Measurements from ENCODE around the gene SH3BGRL. TPM values are rescaled to one million over a fixed set of nuclear protein-coding genes. Genes with fewer than 3 reads are reported as not detected.
A peak's percentile ranks its signal among the peaks of the same experiment; 100 is the strongest.

Gene SH3BGRL
- 341 TPM for polyA plus RNA-seq (2013)

GRCh38 chrX:81201671-81202455 lies at the start of gene SH3BGRL, which contains the start of gene HMGN5:
Gene SH3BGRL, plus strand, starts transcription at chrX:81202102. Its CDS starts 99 bp downstream, at chrX:81202201.
Gene HMGN5, minus strand, starts transcription at chrX:81201913. Its CDS starts 80,364 bp downstream, at chrX:81121549.
- CTCF ChIA-PET: interaction anchor here (0.9 to 1.4 kb wide), 2 partner anchors 58 to 80 kb away, joined by 3 to 4 read pairs; no protein-coding TSS in a partner anchor

GRCh38 chrX:81168391-81168790 lies 33.5 kb upstream of the SH3BGRL start:
- no peaks in the 10 kb centered on the region for H3K9me3 ChIP-seq (ENCODE audit: control extremely low read depth in 1 of 5, control insufficient read depth in 4 of 5, insufficient read depth in 2 of 5, low read depth in 1 of 5, low read length in 4 of 5)
- H3K27me3 ChIP-seq (replicated peaks in 2 of 5; ENCODE audit: control insufficient read depth in 4 of 5, insufficient read depth in 5 of 5, low read length in 4 of 5): no peaks in the 10 kb centered on the region
- WGBS (ENCODE audit: insufficient coverage): 89% methylated on average over 2 of the region's 3 CpGs
- H3K4me3 ChIP-seq (ENCODE audit: control insufficient read depth in 1 of 7, extremely low read depth in 1 of 7, insufficient read depth in 4 of 7, low read depth in 2 of 7, low read length in 6 of 7): no peak overlapping the region
- H3K4me1 ChIP-seq (ENCODE audit: control extremely low read depth in 1 of 4, control insufficient read depth in 4 of 4, insufficient read depth in 4 of 4, low read length in 3 of 4): no peaks in the 10 kb centered on the region
- no peak overlapping the region for H3K27ac ChIP-seq (ENCODE audit: insufficient read depth in 1 of 2, low read depth in 1 of 2, low read length in 2 of 2, poor library complexity in 1 of 2, severe bottlenecking in 2 of 2)
- H3K36me3 ChIP-seq (ENCODE audit: control insufficient read depth in 4 of 4, insufficient read depth in 4 of 4, low read length in 3 of 4): no peaks in the 10 kb centered on the region
- CTCF ChIA-PET: no interaction called here
- POLR2A ChIA-PET: no interaction called here
- DNase-seq: no peak

More at GRCh38 chrX:81201671-81202455, at the start of gene SH3BGRL, which contains the start of gene HMGN5:
- Histone ChIP-seq H3K9me3 (ENCODE audit: control extremely low read depth in 1 of 5, control insufficient read depth in 4 of 5, insufficient read depth in 2 of 5, low read depth in 1 of 5, low read length in 4 of 5) (no peaks in the 10 kb centered on the region), H3K4me1 (ENCODE audit: control extremely low read depth in 1 of 4, control insufficient read depth in 4 of 4, insufficient read depth in 4 of 4, low read length in 3 of 4) (peaks cover 0 to 18% (median 2%) of the 10 kb centered on the region in 4 experiments), H3K27ac (ENCODE audit: insufficient read depth in 1 of 2, low read depth in 1 of 2, low read length in 2 of 2, poor library complexity in 1 of 2, severe bottlenecking in 2 of 2) (peak within 1 kb of the TSS; percentile 76 to 89), H3K27me3 (replicated peaks in 2 of 5; ENCODE audit: control insufficient read depth in 4 of 5, insufficient read depth in 5 of 5, low read length in 4 of 5) (no peaks in the 10 kb centered on the region), H3K4me3 (ENCODE audit: control insufficient read depth in 1 of 7, extremely low read depth in 1 of 7, insufficient read depth in 4 of 7, low read depth in 2 of 7, low read length in 6 of 7) (peak within 1 kb of the TSS; percentile 49 to 95 (median 81)), H3K36me3 (ENCODE audit: control insufficient read depth in 4 of 4, insufficient read depth in 4 of 4, low read length in 3 of 4) (peaks cover 0 to 2% (median 0%) of the 10 kb centered on the region in 4 experiments)
- POLR2A ChIA-PET: no interaction called here
- WGBS (ENCODE audit: insufficient coverage): 14% methylated on average over 21 of the region's 23 CpGs
- peak; percentile 84 to 94 (median 92) for DNase-seq

- no CpG with 5 or more reads among the region's 1 CpG for WGBS (ENCODE audit: insufficient coverage)
- DNase-seq: peak; percentile 19 to 51 (median 42)
- POLR2A ChIA-PET: no interaction called here
Observed at GRCh38 chrX:81174286-81174685, 27.6 kb upstream of the SH3BGRL start.

GRCh38 chrX:81195259-81195658 lies 6.6 kb upstream of the SH3BGRL start:
- Histone ChIP-seq H3K9me3 (ENCODE audit: control extremely low read depth in 1 of 5, control insufficient read depth in 4 of 5, insufficient read depth in 2 of 5, low read depth in 1 of 5, low read length in 4 of 5) (no peaks in the 10 kb centered on the region), H3K4me1 (ENCODE audit: control extremely low read depth in 1 of 4, control insufficient read depth in 4 of 4, insufficient read depth in 4 of 4, low read length in 3 of 4) (no peaks in the 10 kb centered on the region), H3K27me3 (replicated peaks in 2 of 5; ENCODE audit: control insufficient read depth in 4 of 5, insufficient read depth in 5 of 5, low read length in 4 of 5) (no peaks in the 10 kb centered on the region), H3K4me3 (ENCODE audit: control insufficient read depth in 1 of 7, extremely low read depth in 1 of 7, insufficient read depth in 4 of 7, low read depth in 2 of 7, low read length in 6 of 7) (no peak overlapping the region), H3K36me3 (ENCODE audit: control insufficient read depth in 4 of 4, insufficient read depth in 4 of 4, low read length in 3 of 4) (no peaks in the 10 kb centered on the region), H3K27ac (ENCODE audit: insufficient read depth in 1 of 2, low read depth in 1 of 2, low read length in 2 of 2, poor library complexity in 1 of 2, severe bottlenecking in 2 of 2) (no peak overlapping the region)
- CTCF ChIA-PET: interaction anchor here (1.0 to 1.2 kb wide), 2 partner anchors 12 to 17 kb away, joined by 3 read pairs; no protein-coding TSS in a partner anchor
- POLR2A ChIA-PET: no interaction called here
- 95% methylated on average over 2 of the region's 2 CpGs for WGBS (ENCODE audit: insufficient coverage)
- no peak for DNase-seq

More at GRCh38 chrX:81174286-81174685, 27.6 kb upstream of the SH3BGRL start:
- Histone ChIP-seq H3K9me3 (ENCODE audit: control extremely low read depth in 1 of 5, control insufficient read depth in 4 of 5, insufficient read depth in 2 of 5, low read depth in 1 of 5, low read length in 4 of 5) (no peaks in the 10 kb centered on the region), H3K27ac (ENCODE audit: insufficient read depth in 1 of 2, low read depth in 1 of 2, low read length in 2 of 2, poor library complexity in 1 of 2, severe bottlenecking in 2 of 2) (no peak overlapping the region), H3K27me3 (replicated peaks in 2 of 5; ENCODE audit: control insufficient read depth in 4 of 5, insufficient read depth in 5 of 5, low read length in 4 of 5) (no peaks in the 10 kb centered on the region), H3K36me3 (ENCODE audit: control insufficient read depth in 4 of 4, insufficient read depth in 4 of 4, low read length in 3 of 4) (no peaks in the 10 kb centered on the region), H3K4me3 (ENCODE audit: control insufficient read depth in 1 of 7, extremely low read depth in 1 of 7, insufficient read depth in 4 of 7, low read depth in 2 of 7, low read length in 6 of 7) (no peak overlapping the region), H3K4me1 (ENCODE audit: control extremely low read depth in 1 of 4, control insufficient read depth in 4 of 4, insufficient read depth in 4 of 4, low read length in 3 of 4) (no peaks in the 10 kb centered on the region)
- CTCF ChIA-PET: interaction anchor here (1.0 kb wide), 1 partner anchor 200 kb away, joined by 5 read pairs; no protein-coding TSS in a partner anchor

GRCh38 chrX:81195712-81196111 lies 6.2 kb upstream of the SH3BGRL start:
- H3K27me3 ChIP-seq (replicated peaks in 2 of 5; ENCODE audit: control insufficient read depth in 4 of 5, insufficient read depth in 5 of 5, low read length in 4 of 5): no peaks in the 10 kb centered on the region
- WGBS (ENCODE audit: insufficient coverage): 5% methylated on average over 5 of the region's 5 CpGs
- no peaks in the 10 kb centered on the region for H3K36me3 ChIP-seq (ENCODE audit: control insufficient read depth in 4 of 4, insufficient read depth in 4 of 4, low read length in 3 of 4)
- no peaks in the 10 kb centered on the region for H3K4me1 ChIP-seq (ENCODE audit: control extremely low read depth in 1 of 4, control insufficient read depth in 4 of 4, insufficient read depth in 4 of 4, low read length in 3 of 4)
- H3K9me3 ChIP-seq (ENCODE audit: control extremely low read depth in 1 of 5, control insufficient read depth in 4 of 5, insufficient read depth in 2 of 5, low read depth in 1 of 5, low read length in 4 of 5): no peaks in the 10 kb centered on the region
- no peak overlapping the region for H3K27ac ChIP-seq (ENCODE audit: insufficient read depth in 1 of 2, low read depth in 1 of 2, low read length in 2 of 2, poor library complexity in 1 of 2, severe bottlenecking in 2 of 2)
- peak; percentile 50 to 77 (median 67) for DNase-seq
- H3K4me3 ChIP-seq (ENCODE audit: control insufficient read depth in 1 of 7, extremely low read depth in 1 of 7, insufficient read depth in 4 of 7, low read depth in 2 of 7, low read length in 6 of 7): no peak overlapping the region
- POLR2A ChIA-PET: no interaction called here
- CTCF ChIA-PET: interaction anchor here (1.0 to 1.2 kb wide), 2 partner anchors 11 to 16 kb away, joined by 3 read pairs; no protein-coding TSS in a partner anchor

- ChIA-PET POLR2A (no interaction called here), CTCF (interaction anchor here (0.9 kb wide), 1 partner anchor 59 kb away, joined by 3 read pairs; no protein-coding TSS in a partner anchor)
- Histone ChIP-seq H3K4me1 (ENCODE audit: control extremely low read depth in 1 of 4, control insufficient read depth in 4 of 4, insufficient read depth in 4 of 4, low read length in 3 of 4) (peaks cover 0 to 15% (median 2%) of the 10 kb centered on the region in 4 experiments), H3K27me3 (replicated peaks in 2 of 5; ENCODE audit: control insufficient read depth in 4 of 5, insufficient read depth in 5 of 5, low read length in 4 of 5) (no peaks in the 10 kb centered on the region), H3K27ac (ENCODE audit: insufficient read depth in 1 of 2, low read depth in 1 of 2, low read length in 2 of 2, poor library complexity in 1 of 2, severe bottlenecking in 2 of 2) (peak overlapping the region; percentile 76 to 89), H3K36me3 (ENCODE audit: control insufficient read depth in 4 of 4, insufficient read depth in 4 of 4, low read length in 3 of 4) (peaks cover 0 to 2% (median 0%) of the 10 kb centered on the region in 4 experiments), H3K4me3 (ENCODE audit: control insufficient read depth in 1 of 7, extremely low read depth in 1 of 7, insufficient read depth in 4 of 7, low read depth in 2 of 7, low read length in 6 of 7) (peak overlapping the region in 6 of 7 experiments; percentile 66 to 95 (median 82)), H3K9me3 (ENCODE audit: control extremely low read depth in 1 of 5, control insufficient read depth in 4 of 5, insufficient read depth in 2 of 5, low read depth in 1 of 5, low read length in 4 of 5) (no peaks in the 10 kb centered on the region)
- no peak for DNase-seq
- no CpG with 5 or more reads among the region's 1 CpG for WGBS (ENCODE audit: insufficient coverage)
Observed at GRCh38 chrX:81201071-81201470, 831 bp upstream of the SH3BGRL start.

GRCh38 chrX:81202456-81202819 lies 536 bp downstream of the SH3BGRL start:
- peak; percentile 4 to 46 (median 36) for DNase-seq
- POLR2A ChIA-PET: no interaction called here
- Histone ChIP-seq H3K9me3 (ENCODE audit: control extremely low read depth in 1 of 5, control insufficient read depth in 4 of 5, insufficient read depth in 2 of 5, low read depth in 1 of 5, low read length in 4 of 5) (no peaks in the 10 kb centered on the region), H3K4me3 (ENCODE audit: control insufficient read depth in 1 of 7, extremely low read depth in 1 of 7, insufficient read depth in 4 of 7, low read depth in 2 of 7, low read length in 6 of 7) (peak overlapping the region; percentile 49 to 95 (median 81)), H3K27ac (ENCODE audit: insufficient read depth in 1 of 2, low read depth in 1 of 2, low read length in 2 of 2, poor library complexity in 1 of 2, severe bottlenecking in 2 of 2) (peak overlapping the region; percentile 76 to 89), H3K27me3 (replicated peaks in 2 of 5; ENCODE audit: control insufficient read depth in 4 of 5, insufficient read depth in 5 of 5, low read length in 4 of 5) (no peaks in the 10 kb centered on the region), H3K4me1 (ENCODE audit: control extremely low read depth in 1 of 4, control insufficient read depth in 4 of 4, insufficient read depth in 4 of 4, low read length in 3 of 4) (peaks cover 0 to 18% (median 2%) of the 10 kb centered on the region in 4 experiments), H3K36me3 (ENCODE audit: control insufficient read depth in 4 of 4, insufficient read depth in 4 of 4, low read length in 3 of 4) (peaks cover 0 to 2% (median 0%) of the 10 kb centered on the region in 4 experiments)
- 42% methylated on average over 8 of the region's 8 CpGs for WGBS (ENCODE audit: insufficient coverage)
- CTCF ChIA-PET: interaction anchor here (1.4 kb wide), 1 partner anchor 81 kb away, joined by 4 read pairs; no protein-coding TSS in a partner anchor

Data from common myeloid progenitor, CD34-positive (primary cell).